Caco-2 (cell line): ENCODE results near the gene RPS6KA2. TPM values are rescaled to one million over a fixed set of nuclear protein-coding genes. Genes with fewer than 3 reads are reported as not detected.

Experiments
- BruUV-seq: library from RNA; stranded (reverse); fragments of 400-500 nt; replicated peaks from 2 replicates; lab custom pipeline; 2021; lab: Mats Ljungman, UMichigan
- CTCF ChIA-PET: fragments of 300-600 bp; sonication (Branson Sonifier 250); formaldehyde crosslinking; loops from one replicate; lab custom pipeline; 2022; ENCODE audit warnings: antibody characterized with exemption; lab: Charles Lee
- POLR2A ChIA-PET: fragments of 300-600 bp; sonication (Branson Sonifier 250); formaldehyde crosslinking; loops from one replicate; lab custom pipeline; 2022; ENCODE audit warnings: antibody characterized with exemption; lab: Charles Lee
- DNase-seq, 2 experiments: peaks; one replicate each; pipeline versions ENCODE4 v3.0.0 to v3.0.0-alpha.2; 2020 to 2022
- H3K27me3 ChIP-seq: replicated peaks from 2 replicates; pipeline ENCODE4 v1.6.0; 2011; ENCODE audit warnings: low read length; ENCODE audit not compliant: control insufficient read depth, insufficient read depth
- H3K36me3 ChIP-seq: 2 replicates; pipeline ENCODE4 v1.5.1; 2011; ENCODE audit warnings: low read length; ENCODE audit not compliant: control insufficient read depth, insufficient read depth
- H3K4me1 ChIP-seq: fragments of 250-450 bp; sonication (Bioruptor Pico); 2 replicates; pipeline ENCODE4 v1.5.1; 2020; ENCODE audit warnings: mild to moderate bottlenecking
- H3K4me3 ChIP-seq: 2 replicates; pipeline ENCODE4 v1.5.1; 2011; ENCODE audit warnings: low read depth, mild to moderate bottlenecking, control low read depth, low read length
- H3K9me3 ChIP-seq: fragments of 250-450 bp; sonication (Bioruptor Pico); 2 replicates; pipeline ENCODE4 v1.5.1; 2020; ENCODE audit warnings: mild to moderate bottlenecking, moderate library complexity
- H3K27ac Mint-ChIP-seq: one replicate; pipeline ENCODE4 v1.8.0; 2022; ENCODE audit warnings: mixed read lengths; ENCODE audit not compliant: unreplicated experiment
- H3K27me3 Mint-ChIP-seq: one replicate; pipeline ENCODE4 v1.8.0; 2022; ENCODE audit warnings: mixed read lengths; ENCODE audit not compliant: insufficient read depth, unreplicated experiment
- H3K36me3 Mint-ChIP-seq: one replicate; pipeline ENCODE4 v1.8.0; 2022; ENCODE audit warnings: mild to moderate bottlenecking, mixed read lengths; ENCODE audit not compliant: insufficient read depth, unreplicated experiment
- H3K4me1 Mint-ChIP-seq: one replicate; pipeline ENCODE4 v1.8.0; 2022; ENCODE audit warnings: low read depth, mixed read lengths; ENCODE audit not compliant: unreplicated experiment
- H3K4me3 Mint-ChIP-seq: one replicate; pipeline ENCODE4 v1.8.0; 2022; ENCODE audit warnings: mild to moderate bottlenecking, moderate library complexity, mixed read lengths; ENCODE audit not compliant: unreplicated experiment
- H3K9me3 Mint-ChIP-seq: one replicate; pipeline ENCODE4 v1.8.0; 2022; ENCODE audit warnings: mixed read lengths; ENCODE audit not compliant: unreplicated experiment
- intact Hi-C: fragments of 100-400 bp; cut with micrococcal nuclease; formaldehyde crosslinking; loops from one replicate; pipeline ENCODE4 v1.10.0; 2022; ENCODE audit not compliant: unreplicated experiment
- total RNA-seq: library from RNA; stranded (reverse); gene quantifications from 2 replicates; pipeline ENCODE4 v1.2.3, GENCODE V29; 2022
- TF ChIP-seq, protein P1 (sequence below), 2 experiments: fragments of 200-600 bp in 1 of 2; IDR thresholded peaks; 1 replicate in 1 of 2; 2 replicates in 1 of 2; pipeline versions ENCODE4 v1.5.1 to v1.8.0; 2011 to 2022; ENCODE audit warnings: antibody characterized with exemption in 1 of 2, control low read depth in 1 of 2, inconsistent platforms in 1 of 2, low read depth in 1 of 2, low read length in 1 of 2, mild to moderate bottlenecking in 1 of 2, moderate library complexity in 1 of 2; ENCODE audit not compliant: insufficient read depth in 1 of 2, severe bottlenecking in 1 of 2, unreplicated experiment in 1 of 2

The RPS6KA2 gene
- total RNA-seq, 1 experiment from 2014 or later: 5.6 TPM

DNA sequence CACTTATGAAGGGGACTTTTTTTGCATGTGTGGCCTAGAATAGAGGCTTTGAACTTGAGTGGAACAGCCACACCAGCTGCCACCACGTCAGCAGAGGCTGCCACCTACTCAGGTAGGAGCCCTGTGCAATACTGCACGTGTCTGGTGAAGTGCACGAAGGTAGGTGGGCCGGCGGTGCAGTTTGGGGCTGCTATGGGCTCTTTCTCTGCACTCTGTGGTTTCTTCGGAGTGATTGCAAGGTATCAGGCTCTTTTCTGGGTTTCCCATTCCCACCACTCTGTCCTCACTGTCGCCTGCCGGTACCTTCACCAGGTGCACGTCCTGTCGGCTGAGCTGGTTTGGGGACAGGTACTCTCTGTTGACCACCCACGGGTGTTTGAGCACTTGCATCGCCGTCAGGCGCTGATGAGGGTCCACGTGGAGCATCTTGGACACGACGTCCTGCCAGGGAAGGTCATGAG, 213.5 kb downstream of the RPS6KA2 start:
- H3K27me3 Mint-ChIP-seq: peaks cover 15% of the 10 kb centered on the region

DNA sequence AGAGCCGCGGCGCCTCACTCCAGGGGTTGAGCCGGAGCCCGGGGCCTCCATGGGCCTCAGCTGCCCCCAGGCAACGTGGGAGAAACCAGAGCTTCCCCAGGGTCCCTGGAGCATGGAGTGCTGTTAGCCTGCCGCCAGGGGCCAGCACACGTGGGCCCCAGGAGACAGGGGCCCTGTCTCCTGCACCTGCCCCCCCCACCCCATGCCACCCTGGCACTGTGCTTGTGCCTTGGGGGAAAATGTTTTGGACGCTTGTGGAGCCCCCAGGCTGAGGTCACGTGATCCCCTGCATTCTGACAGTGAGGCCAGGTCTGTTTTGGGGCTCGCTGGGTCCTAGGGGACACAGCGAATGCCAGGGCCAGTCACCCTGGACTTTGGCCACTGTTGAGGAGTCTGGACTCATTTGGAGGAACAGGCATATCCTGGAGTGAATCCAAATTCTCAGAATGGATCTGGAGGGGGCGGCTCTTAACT, 214.1 kb downstream of the RPS6KA2 start:
- TF ChIP-seq, protein P1, sequence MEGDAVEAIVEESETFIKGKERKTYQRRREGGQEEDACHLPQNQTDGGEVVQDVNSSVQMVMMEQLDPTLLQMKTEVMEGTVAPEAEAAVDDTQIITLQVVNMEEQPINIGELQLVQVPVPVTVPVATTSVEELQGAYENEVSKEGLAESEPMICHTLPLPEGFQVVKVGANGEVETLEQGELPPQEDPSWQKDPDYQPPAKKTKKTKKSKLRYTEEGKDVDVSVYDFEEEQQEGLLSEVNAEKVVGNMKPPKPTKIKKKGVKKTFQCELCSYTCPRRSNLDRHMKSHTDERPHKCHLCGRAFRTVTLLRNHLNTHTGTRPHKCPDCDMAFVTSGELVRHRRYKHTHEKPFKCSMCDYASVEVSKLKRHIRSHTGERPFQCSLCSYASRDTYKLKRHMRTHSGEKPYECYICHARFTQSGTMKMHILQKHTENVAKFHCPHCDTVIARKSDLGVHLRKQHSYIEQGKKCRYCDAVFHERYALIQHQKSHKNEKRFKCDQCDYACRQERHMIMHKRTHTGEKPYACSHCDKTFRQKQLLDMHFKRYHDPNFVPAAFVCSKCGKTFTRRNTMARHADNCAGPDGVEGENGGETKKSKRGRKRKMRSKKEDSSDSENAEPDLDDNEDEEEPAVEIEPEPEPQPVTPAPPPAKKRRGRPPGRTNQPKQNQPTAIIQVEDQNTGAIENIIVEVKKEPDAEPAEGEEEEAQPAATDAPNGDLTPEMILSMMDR (IDR thresholded peaks at IDR 0.05; ENCODE audit: insufficient read depth in 1 of 2, low read depth in 1 of 2, low read length in 1 of 2, severe bottlenecking in 1 of 2, unreplicated experiment in 1 of 2): no peak
- ChIA-PET CTCF (no interaction called here), POLR2A (no interaction called here)
- no peaks in the 10 kb centered on the region for H3K27me3 ChIP-seq
- no peaks in the 10 kb centered on the region for H3K36me3 ChIP-seq
- Mint-ChIP-seq H3K9me3 (peaks cover 20% of the 10 kb centered on the region), H3K27ac (no peak overlapping the region), H3K4me3 (no peak overlapping the region), H3K27me3 (peaks cover 15% of the 10 kb centered on the region), H3K4me1 (peaks cover 9% of the 10 kb centered on the region), H3K36me3 (no peaks in the 10 kb centered on the region)
- no peak for DNase-seq
- H3K4me3 ChIP-seq: no peak overlapping the region
- BruUV-seq: no TSS peak
- H3K9me3 ChIP-seq: no peaks in the 10 kb centered on the region
- H3K4me1 ChIP-seq: peaks cover 10% of the 10 kb centered on the region; the same call in 1 of the 2 replicates
- intact Hi-C loops: no loop called here

More for the DNA sequence above, 213.5 kb downstream of the RPS6KA2 start:
- DNase-seq: no peak
- Histone ChIP-seq H3K27me3 (no peaks in the 10 kb centered on the region), H3K4me3 (no peak overlapping the region), H3K36me3 (no peaks in the 10 kb centered on the region), H3K4me1 (peaks cover 10% of the 10 kb centered on the region; the same call in 1 of the 2 replicates), H3K9me3 (no peaks in the 10 kb centered on the region)
- Mint-ChIP-seq H3K4me3 (no peak overlapping the region), H3K9me3 (peaks cover 20% of the 10 kb centered on the region), H3K4me1 (peaks cover 9% of the 10 kb centered on the region), H3K27ac (no peak overlapping the region), H3K36me3 (no peaks in the 10 kb centered on the region)
- intact Hi-C loops: no loop called here
- no TSS peak for BruUV-seq
- TF ChIP-seq, protein P1 (IDR thresholded peaks at IDR 0.05; ENCODE audit: insufficient read depth in 1 of 2, low read depth in 1 of 2, low read length in 1 of 2, severe bottlenecking in 1 of 2, unreplicated experiment in 1 of 2): no peak
- POLR2A ChIA-PET: no interaction called here
- CTCF ChIA-PET: no interaction called here

DNA sequence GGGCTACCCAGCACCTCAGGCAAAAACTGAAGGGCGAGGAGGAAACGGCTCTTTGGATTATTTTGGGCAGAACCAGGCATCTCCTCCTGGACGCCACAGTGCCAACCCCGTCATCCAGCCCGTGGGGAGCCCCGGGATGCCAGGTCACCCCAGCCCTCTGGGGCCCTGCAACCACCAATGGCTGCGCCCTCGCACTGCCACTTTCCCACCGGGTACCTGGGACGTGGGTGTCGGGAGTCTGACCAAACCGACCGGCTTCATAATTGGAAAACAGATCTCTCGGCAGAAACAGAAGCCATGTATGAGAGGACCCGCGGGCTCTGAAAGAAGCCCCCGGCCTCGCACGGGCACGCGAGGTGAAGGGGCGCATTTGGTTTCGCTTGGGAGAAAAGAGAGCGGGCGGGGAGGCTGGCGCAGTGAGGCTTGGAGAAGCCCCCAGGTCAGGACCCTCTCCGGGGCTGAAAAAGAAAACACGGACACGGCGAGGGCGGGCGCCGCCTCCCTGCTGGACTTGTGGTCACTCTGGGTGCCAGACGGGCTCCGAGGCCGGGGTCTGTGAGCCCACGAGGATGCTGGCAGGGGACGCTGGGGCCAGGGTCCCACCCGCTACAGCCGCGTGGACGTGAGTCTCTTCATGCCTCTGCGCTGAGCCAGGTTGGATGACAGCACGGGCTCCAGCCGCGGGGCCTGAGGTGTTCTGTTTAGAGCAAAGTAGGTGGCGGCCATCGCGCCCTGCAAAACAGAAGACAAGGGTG, 214.7 kb downstream of the RPS6KA2 start:
- POLR2A ChIA-PET: no interaction called here
- BruUV-seq: no TSS peak
- no peak overlapping the region for H3K27ac Mint-ChIP-seq

More for the DNA sequence above, 214.7 kb downstream of the RPS6KA2 start:
- intact Hi-C loops: no loop called here
- no peak for DNase-seq
- peaks cover 9% of the 10 kb centered on the region for H3K4me1 Mint-ChIP-seq
- Histone ChIP-seq H3K9me3 (no peaks in the 10 kb centered on the region), H3K27me3 (no peaks in the 10 kb centered on the region), H3K36me3 (no peaks in the 10 kb centered on the region), H3K4me1 (peaks cover 10% of the 10 kb centered on the region; the same call in 1 of the 2 replicates), H3K4me3 (no peak overlapping the region)
- H3K4me3 Mint-ChIP-seq: no peak overlapping the region
- peaks cover 15% of the 10 kb centered on the region for H3K27me3 Mint-ChIP-seq
- TF ChIP-seq, protein P1 (IDR thresholded peaks at IDR 0.05; ENCODE audit: insufficient read depth in 1 of 2, low read depth in 1 of 2, low read length in 1 of 2, severe bottlenecking in 1 of 2, unreplicated experiment in 1 of 2): no peak
- peaks cover 20% of the 10 kb centered on the region for H3K9me3 Mint-ChIP-seq
- CTCF ChIA-PET: no interaction called here
- H3K36me3 Mint-ChIP-seq: no peaks in the 10 kb centered on the region
